VCaP (cell line): ENCODE data around the gene HIRIP3.

Source experiments
- H3K27ac ChIP-seq: fragments of 450-650 bp; 2 replicates; pipeline ENCODE4 v1.5.1; 2017
- CTCF ChIP-seq: fragments of 450-650 bp; conservative IDR thresholded peaks from 2 replicates; pipeline ENCODE4 v1.5.1; 2017; ENCODE audit warnings: mild to moderate bottlenecking, moderate library complexity

HIRIP3 gene

GRCh38 chr16:29992344-29992967 lies 3.0 kb downstream of the HIRIP3 start:
- H3K27ac ChIP-seq: 0 out of 2 replicates have a peak overlapping the region, but pooled peaks have one; percentile 26
- no peak for TF ChIP-seq CTCF

- no peak for TF ChIP-seq CTCF
- H3K27ac ChIP-seq: no peak overlapping the region
Observed at GRCh38 chr16:29991571-29991904, 3.9 kb downstream of the HIRIP3 start.

- no peak for TF ChIP-seq CTCF
- H3K27ac ChIP-seq: no peak overlapping the region
Observed at GRCh38 chr16:29990883-29991570, 4.4 kb downstream of the HIRIP3 start.

GRCh38 chr16:29990034-29990433 lies 5.4 kb downstream of the HIRIP3 start:
- TF ChIP-seq CTCF: no peak
- H3K27ac ChIP-seq: no peak overlapping the region

- no peak overlapping the region for H3K27ac ChIP-seq
- TF ChIP-seq CTCF: no peak
Observed at GRCh38 chr16:29989111-29989858, 6.1 kb downstream of the HIRIP3 start.

GRCh38 chr16:29988346-29989075 lies 6.9 kb downstream of the HIRIP3 start:
- no peak for TF ChIP-seq CTCF
- H3K27ac ChIP-seq: no peak overlapping the region
